Testis (tissue), 3 donors: Measurements from ENCODE around the gene ELAC2. TPM values are rescaled to one million over a fixed set of nuclear protein-coding genes. Genes with fewer than 3 reads are reported as not detected.
"Not testable (repeated sequence)": the region's sequence is repeated elsewhere in the genome, so short reads cannot be mapped to it uniquely, and the experiment has no call there.

Source experiments
- DNase-seq: peaks from one replicate; pipeline ENCODE4 v3.0.0-alpha.2; 2019
- H3K27ac ChIP-seq, 2 donors: fragments of 200-600 bp; sonication (generic); one replicate each; pipeline ENCODE4 v1.5.1; 2019
- H3K27me3 ChIP-seq: fragments of 200-600 bp; sonication (generic); one replicate; pipeline ENCODE4 v1.5.1; 2019
- H3K36me3 ChIP-seq: fragments of 200-600 bp; sonication (generic); one replicate; pipeline ENCODE4 v1.5.1; 2017; ENCODE audit warnings: low read depth; ENCODE audit errors: missing control alignments
- H3K4me1 ChIP-seq: fragments of 200-600 bp; sonication (generic); one replicate; pipeline ENCODE4 v1.5.1; 2019
- H3K4me3 ChIP-seq, 2 donors: fragments of 200-600 bp; sonication (generic); one replicate each; pipeline ENCODE4 v1.5.1; 2017 to 2019
- H3K9me3 ChIP-seq: fragments of 200-600 bp; sonication (generic); one replicate; pipeline ENCODE4 v1.5.1; 2017
- POLR2A ChIP-seq: fragments of 450-650 bp; IDR thresholded peaks from one replicate; pipeline ENCODE4 v1.6.1; 2017; ENCODE audit warnings: antibody characterized with exemption, mild to moderate bottlenecking, moderate library complexity
- WGBS, 2 donors: methylation state at CpG; one replicate each; pipeline ENCODE4 v1.1.5; 2018; 5-methylcytosine and 5-hydroxymethylcytosine counted together
- intact Hi-C: fragments of 100-400 bp; cut with DNase I; formaldehyde crosslinking; loops from one replicate; pipeline ENCODE4 v1.15.1; 2023; ENCODE audit warnings: low total_unique reads
- polyA plus RNA-seq: library from polyadenylated mRNA; stranded (reverse); fragments of 350-450 nt; fragmentation: Illumina TruSeq; extraction: RNeasy Lipid Tissue Mini Kit (QIAGEN cat#74804); gene quantifications from one replicate; pipeline ENCODE4 v1.2.3, GENCODE V29; 2014; ENCODE audit warnings: low read depth, low replicate concordance; ENCODE audit not compliant: insufficient read depth
- total RNA-seq, 2 donors: library from RNA; depleted of rRNA; stranded (reverse); fragments of >200 nt; gene quantifications; one replicate each; pipeline ENCODE4 v1.2.3, GENCODE V29; 2016
- TF ChIP-seq, protein P1 (sequence below), 3 experiments: fragments of 450-650 bp in 2 of 3; fragments of 200-600 bp in 1 of 3; sonication (generic) in 1 of 3; IDR thresholded peaks; one replicate each; pipeline ENCODE4 v1.5.1; 2016 to 2019; ENCODE audit warnings: antibody characterized with exemption in 3 of 3, mild to moderate bottlenecking in 2 of 3, moderate library complexity in 1 of 3

ELAC2 gene
- total and polyA plus RNA-seq, 3 donors from 2014 or later = 65.0 to 114 (median 108) TPM

DNA sequence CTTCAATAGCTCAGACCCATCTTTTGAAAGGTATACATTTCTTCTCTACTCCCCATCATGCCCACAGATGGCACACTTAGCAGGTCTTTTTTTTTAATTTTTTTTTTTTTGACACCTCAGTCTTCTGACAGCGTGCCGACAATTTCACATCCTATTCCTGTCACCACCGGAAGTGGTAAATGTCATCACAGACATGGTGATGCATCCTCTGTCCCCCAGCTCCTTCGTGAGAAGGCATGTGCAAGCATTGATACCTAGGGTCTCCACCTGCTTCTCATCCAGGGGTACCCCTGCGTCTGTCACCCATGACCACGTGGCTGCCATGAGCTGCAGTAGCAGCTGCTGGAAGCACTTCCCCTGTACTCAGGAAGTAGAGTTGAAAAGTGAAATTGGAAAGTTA, 35.6 kb downstream of the ELAC2 start:
- H3K4me3 ChIP-seq = no peak overlapping the region
- intact Hi-C loops = no loop called here
- peaks cover 6% of the 10 kb centered on the region for H3K4me1 ChIP-seq
- H3K9me3 ChIP-seq = no peaks in the 10 kb centered on the region
- H3K27ac ChIP-seq = no peak overlapping the region
- H3K27me3 ChIP-seq = no peaks in the 10 kb centered on the region
- TF ChIP-seq, protein P1, sequence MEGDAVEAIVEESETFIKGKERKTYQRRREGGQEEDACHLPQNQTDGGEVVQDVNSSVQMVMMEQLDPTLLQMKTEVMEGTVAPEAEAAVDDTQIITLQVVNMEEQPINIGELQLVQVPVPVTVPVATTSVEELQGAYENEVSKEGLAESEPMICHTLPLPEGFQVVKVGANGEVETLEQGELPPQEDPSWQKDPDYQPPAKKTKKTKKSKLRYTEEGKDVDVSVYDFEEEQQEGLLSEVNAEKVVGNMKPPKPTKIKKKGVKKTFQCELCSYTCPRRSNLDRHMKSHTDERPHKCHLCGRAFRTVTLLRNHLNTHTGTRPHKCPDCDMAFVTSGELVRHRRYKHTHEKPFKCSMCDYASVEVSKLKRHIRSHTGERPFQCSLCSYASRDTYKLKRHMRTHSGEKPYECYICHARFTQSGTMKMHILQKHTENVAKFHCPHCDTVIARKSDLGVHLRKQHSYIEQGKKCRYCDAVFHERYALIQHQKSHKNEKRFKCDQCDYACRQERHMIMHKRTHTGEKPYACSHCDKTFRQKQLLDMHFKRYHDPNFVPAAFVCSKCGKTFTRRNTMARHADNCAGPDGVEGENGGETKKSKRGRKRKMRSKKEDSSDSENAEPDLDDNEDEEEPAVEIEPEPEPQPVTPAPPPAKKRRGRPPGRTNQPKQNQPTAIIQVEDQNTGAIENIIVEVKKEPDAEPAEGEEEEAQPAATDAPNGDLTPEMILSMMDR (IDR thresholded peaks at IDR 0.05) = no peak
- no peak for TF ChIP-seq POLR2A
- no peak for DNase-seq
- WGBS, 2 donors = 90 to 92% methylated on average over 6 of the region's 6 CpGs
- H3K36me3 ChIP-seq = no peaks in the 10 kb centered on the region

DNA sequence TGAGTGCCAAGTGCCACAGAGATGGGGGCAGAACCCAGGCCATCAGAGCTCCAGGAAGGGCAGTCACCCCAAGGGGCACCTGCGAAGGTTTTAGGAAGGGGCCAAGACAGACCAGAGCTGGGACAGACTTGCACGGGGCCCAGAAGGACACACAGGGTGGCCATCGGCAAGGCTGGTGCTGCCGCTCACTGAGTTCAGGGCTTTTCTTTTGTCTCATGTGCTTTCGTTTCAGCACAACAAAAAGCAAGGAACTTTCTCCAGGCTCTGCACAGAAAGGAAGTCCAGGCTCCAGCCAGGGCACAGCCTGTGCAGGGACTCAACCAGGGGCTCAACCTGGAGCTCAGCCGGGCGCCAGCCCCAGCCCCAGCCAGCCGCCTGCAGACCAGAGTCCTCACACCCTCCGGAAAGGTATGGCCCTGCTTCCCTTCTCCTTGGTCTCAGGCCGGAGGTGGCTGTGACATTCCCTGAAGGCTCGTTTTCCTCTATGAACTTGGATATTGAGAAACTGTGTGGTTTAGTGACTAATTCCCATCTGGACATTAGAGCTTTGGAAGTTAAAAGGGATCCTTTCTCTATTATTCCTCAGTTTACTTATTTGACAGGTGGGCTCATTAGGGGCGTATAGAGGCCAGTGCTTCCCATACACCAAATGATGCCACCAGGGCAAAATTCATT, 37.9 kb downstream of the ELAC2 start:
- Histone ChIP-seq H3K9me3 (no peaks in the 10 kb centered on the region), H3K27ac (no peak overlapping the region), H3K36me3 (no peaks in the 10 kb centered on the region), H3K27me3 (no peaks in the 10 kb centered on the region), H3K4me1 (peaks cover 4% of the 10 kb centered on the region), H3K4me3 (no peak overlapping the region)
- intact Hi-C loops = no loop called here
- DNase-seq = no peak
- WGBS, 2 donors = 93 to 96% methylated on average over 8 to 12 of the region's 12 CpGs
- no peak for TF ChIP-seq POLR2A
- TF ChIP-seq, protein P1 (IDR thresholded peaks at IDR 0.05) = no peak

DNA sequence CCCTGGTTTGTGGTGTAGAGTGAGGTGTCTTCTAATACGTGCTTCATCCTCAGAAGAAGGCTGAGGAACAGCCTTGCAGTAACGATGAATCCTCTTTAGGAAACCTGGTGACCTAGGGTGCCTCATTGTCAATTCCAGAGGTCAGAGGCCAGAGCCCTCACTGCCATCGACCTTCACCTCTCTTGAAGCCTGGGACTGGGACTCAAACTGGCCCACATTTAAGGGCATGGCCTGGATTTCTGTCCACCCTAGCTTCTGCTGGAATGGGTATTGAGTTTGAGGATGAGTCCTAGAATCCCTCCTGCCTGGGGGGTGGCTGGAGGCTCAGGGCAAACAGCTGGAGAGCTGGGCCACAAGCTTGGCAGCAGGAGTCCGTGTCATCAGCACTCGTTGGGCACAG, 38.6 kb downstream of the ELAC2 start:
- WGBS, 2 donors = 95 to 97% methylated on average over 3 to 5 of the region's 5 CpGs
- Histone ChIP-seq H3K36me3 (no peaks in the 10 kb centered on the region), H3K4me3 (no peak overlapping the region), H3K4me1 (peaks cover 2% of the 10 kb centered on the region), H3K9me3 (no peaks in the 10 kb centered on the region), H3K27ac (no peak overlapping the region), H3K27me3 (no peaks in the 10 kb centered on the region)
- no peak for DNase-seq
- intact Hi-C loops = no loop called here
- TF ChIP-seq POLR2A = no peak
- TF ChIP-seq, protein P1 (IDR thresholded peaks at IDR 0.05) = no peak

DNA sequence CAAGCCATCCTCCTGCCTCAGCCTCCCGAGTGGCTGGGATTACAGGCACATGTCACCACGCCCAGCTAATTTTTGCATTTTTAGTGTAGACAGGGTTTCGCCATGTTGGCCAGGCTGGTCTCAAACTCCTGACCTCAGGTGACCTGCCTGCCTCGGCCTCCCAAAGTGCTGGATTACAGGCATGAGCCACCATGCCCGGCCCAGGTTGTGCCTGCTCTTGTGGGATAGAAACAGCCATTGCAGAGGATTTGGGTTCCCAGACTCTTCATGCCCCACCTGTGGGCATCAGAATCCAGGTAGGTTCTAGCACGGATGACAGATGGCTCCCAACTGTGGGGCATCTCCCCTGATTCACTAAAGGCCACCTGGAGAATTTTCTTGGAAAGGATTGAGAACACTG, 39.0 kb downstream of the ELAC2 start:
- H3K27ac ChIP-seq, intact Hi-C loops, H3K36me3 ChIP-seq, H3K4me3 ChIP-seq, H3K27me3 ChIP-seq, H3K9me3 ChIP-seq, DNase-seq, H3K4me1 ChIP-seq: not testable (repeated sequence)
- WGBS, 2 donors = 77 to 94% methylated on average over 5 to 6 of the region's 6 CpGs

DNA sequence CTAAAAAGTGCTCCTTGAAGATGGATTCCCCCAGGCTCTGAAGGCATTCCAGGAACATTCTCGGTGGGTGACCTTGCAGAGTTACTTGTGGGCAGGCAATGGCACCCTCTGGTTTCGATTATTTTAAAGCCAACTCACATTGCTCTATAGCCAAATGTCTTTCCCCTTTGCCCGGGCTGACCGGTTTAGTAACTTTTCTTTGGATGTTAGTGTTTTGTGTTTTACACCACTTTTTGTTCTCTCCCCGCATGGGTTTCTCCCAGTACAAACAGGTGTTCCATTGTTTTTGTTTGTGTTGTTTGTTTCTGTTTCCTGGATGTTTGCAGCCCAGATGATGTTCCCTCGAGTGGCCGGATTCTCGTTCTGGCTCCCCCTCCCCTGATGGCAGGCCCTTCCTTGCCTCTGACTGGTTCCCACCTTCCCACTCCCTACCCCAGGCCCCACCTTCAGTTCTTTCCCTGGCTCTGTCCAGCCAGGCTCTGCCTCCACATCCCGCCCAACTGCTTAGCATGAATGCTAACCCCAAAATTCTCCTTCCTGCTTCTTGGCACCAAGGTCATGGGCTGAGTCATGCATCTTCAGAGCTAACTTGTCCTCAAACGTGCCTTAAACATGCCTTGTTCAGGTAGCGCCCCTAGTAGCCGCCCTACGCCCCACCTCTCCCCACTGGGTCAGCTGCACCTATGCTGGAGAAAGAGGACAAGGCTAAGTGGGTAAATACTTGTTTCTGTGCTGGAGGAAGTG, 40.6 kb downstream of the ELAC2 start:
- intact Hi-C loops = no loop called here
- TF ChIP-seq, protein P1 (IDR thresholded peaks at IDR 0.05) = no peak
- no peak for TF ChIP-seq POLR2A
- WGBS, 2 donors = 69 to 70% methylated on average over 13 of the region's 13 CpGs
- no peak overlapping the region for H3K4me3 ChIP-seq
- no peaks in the 10 kb centered on the region for H3K9me3 ChIP-seq
- peaks cover 7% of the 10 kb centered on the region for H3K4me1 ChIP-seq
- DNase-seq = no peak
- no peak overlapping the region for H3K27ac ChIP-seq
- no peaks in the 10 kb centered on the region for H3K27me3 ChIP-seq
- no peaks in the 10 kb centered on the region for H3K36me3 ChIP-seq
